AG04449 (cell line): ENCODE results near the gene HOXA4.

Experiments
- CTCF ChIA-PET: fragments of 350-600 bp; formaldehyde crosslinking; extraction: SDS; loops from one replicate; lab custom pipeline; 2021; ENCODE audit warnings: antibody characterized with exemption; lab: Yijun Ruan, JAX
- POLR2A ChIA-PET: fragments of 400-600, 350-600 bp; formaldehyde crosslinking; extraction: SDS; loops from one replicate; lab custom pipeline; 2020; ENCODE audit warnings: antibody characterized with exemption, inconsistent platforms; lab: Yijun Ruan, JAX
- DNase-seq: peaks from one replicate; pipeline ENCODE4 v3.0.0-alpha.2; 2010; ENCODE audit warnings: low read depth, low spot score
- H3K4me3 ChIP-seq: 2 replicates; pipeline ENCODE4 v1.5.1; 2011; ENCODE audit warnings: low read depth, mild to moderate bottlenecking, control low read depth, low read length
- TF ChIP-seq, protein P1 (sequence below): IDR thresholded peaks from one replicate; pipeline ENCODE4 v1.5.1; 2011; ENCODE audit warnings: mild to moderate bottlenecking, moderate library complexity, low read length, control low read depth, inconsistent platforms; ENCODE audit not compliant: insufficient read depth; ENCODE audit errors: missing control alignments

HOXA4 gene

DNA sequence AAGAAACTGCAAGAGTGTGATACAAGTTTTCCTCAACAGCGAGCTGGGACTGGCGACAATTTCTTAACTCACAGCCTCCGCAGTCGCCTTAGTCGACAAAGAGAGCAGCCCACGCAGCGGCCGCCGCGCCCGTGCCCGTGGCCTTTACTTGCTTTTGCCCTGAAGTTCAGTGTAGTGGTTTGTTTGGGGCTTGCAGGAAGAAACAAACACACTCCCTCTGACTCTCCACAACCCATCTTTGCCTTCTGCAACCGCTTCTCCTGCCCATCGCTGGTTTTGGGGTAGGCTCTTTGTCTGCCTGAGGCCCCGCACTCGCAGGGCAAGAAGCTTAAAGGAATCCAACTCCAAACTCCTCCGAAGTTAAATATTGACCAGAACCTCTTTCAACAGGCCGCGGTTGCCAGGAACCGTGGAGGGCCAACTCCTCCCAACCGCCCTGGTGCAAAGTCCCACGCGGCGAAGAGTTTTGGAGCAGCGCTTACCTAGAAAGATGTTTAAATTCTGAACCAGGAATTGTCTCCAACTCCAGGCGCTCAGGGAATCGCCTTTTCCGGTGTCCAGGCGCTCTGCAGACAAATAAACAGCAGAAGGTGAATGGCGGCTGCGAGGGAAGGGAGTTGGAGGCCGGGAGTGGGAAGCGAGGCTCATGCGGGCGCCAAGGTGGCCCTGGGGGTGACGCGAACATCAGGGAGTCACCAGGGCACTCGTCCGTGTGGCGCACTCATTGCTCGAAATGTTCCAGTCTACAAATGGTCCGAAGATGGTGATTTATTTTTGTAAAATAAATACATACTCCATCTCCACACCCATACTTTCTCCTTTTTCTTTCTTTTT is 8.3 kb downstream of the HOXA4 start:
- ChIA-PET CTCF (interaction anchor here (1.2 kb wide), 1 partner anchor 9 kb away, joined by 3 read pairs; the partner anchor contains the start of gene HOXA4), POLR2A (no interaction called here)
- no peak overlapping the region for H3K4me3 ChIP-seq
- no peak for DNase-seq
- TF ChIP-seq, protein P1, sequence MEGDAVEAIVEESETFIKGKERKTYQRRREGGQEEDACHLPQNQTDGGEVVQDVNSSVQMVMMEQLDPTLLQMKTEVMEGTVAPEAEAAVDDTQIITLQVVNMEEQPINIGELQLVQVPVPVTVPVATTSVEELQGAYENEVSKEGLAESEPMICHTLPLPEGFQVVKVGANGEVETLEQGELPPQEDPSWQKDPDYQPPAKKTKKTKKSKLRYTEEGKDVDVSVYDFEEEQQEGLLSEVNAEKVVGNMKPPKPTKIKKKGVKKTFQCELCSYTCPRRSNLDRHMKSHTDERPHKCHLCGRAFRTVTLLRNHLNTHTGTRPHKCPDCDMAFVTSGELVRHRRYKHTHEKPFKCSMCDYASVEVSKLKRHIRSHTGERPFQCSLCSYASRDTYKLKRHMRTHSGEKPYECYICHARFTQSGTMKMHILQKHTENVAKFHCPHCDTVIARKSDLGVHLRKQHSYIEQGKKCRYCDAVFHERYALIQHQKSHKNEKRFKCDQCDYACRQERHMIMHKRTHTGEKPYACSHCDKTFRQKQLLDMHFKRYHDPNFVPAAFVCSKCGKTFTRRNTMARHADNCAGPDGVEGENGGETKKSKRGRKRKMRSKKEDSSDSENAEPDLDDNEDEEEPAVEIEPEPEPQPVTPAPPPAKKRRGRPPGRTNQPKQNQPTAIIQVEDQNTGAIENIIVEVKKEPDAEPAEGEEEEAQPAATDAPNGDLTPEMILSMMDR: no peak

DNA sequence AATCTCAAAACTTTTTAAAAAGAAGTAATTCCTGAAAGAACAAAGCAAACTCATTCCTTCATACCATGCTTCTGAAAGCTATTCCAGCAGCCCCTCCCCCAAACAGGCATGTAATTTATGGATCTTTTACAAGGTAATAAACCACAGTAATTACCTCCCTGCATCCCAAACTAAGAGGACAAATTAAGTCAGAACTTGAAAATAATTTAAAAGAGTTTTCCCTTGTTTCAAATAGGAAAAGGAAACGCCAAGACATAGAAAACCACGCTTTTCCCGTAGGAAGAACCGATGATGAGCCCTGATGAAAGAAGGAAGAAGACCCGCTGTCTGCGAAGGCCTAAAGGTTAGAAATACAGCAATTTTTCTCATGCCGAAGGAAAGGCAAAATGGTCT is 8.9 kb downstream of the HOXA4 start:
- TF ChIP-seq, protein P1: no peak
- ChIA-PET CTCF (interaction anchor here (1.2 kb wide), 1 partner anchor 9 kb away, joined by 3 read pairs; the partner anchor contains the start of gene HOXA4), POLR2A (no interaction called here)
- H3K4me3 ChIP-seq: no peak overlapping the region
- no peak for DNase-seq

DNA sequence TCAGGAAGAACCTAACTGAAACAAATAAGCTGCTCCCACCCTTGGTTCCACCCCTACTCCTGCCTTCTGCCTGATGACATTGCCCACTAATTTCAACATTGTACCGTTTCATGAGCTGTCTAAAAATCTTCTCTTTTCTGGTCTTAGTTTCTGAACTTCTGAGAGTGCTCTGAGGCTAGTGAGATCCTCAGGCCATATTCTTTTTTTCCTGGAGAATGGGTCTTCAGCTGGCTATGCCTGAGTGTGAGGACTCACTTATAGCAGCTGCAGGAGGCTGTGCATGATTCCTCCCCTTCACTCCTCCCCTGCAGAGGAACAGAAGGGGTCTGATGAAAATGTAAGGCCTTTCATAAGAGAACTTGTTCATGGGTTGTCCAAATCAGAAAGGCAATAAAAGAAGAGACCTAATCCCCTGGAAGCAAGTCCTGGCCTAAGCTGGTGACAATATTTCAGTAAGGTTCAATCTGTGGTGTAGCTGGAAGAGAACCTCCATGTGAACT is 11.1 kb downstream of the HOXA4 start:
- ChIA-PET CTCF (interaction anchor here (1.3 kb wide), 1 partner anchor 31 kb away, joined by 3 read pairs; no protein-coding TSS in a partner anchor), POLR2A (no interaction called here)
- DNase-seq: no peak
- TF ChIP-seq, protein P1: no peak
- no peak overlapping the region for H3K4me3 ChIP-seq

DNA sequence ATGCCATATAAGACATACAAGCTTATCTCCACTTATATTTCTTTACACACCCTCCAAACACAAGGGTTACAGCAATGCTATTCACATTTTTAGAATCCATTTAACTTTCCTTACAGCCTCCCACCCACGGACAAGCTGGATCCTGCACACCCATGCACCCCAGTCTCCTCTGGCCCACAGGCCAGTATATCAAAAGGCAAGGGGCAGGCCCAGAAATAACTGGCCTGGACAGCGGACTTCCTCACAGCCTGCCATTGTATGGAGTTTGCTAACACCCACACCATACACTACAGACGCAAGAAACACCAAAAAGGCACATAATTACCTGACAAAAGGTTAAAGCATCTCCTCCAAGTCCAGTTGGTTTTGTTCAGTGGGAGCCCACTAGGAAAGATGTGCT is 12.0 kb downstream of the HOXA4 start:
- no peak overlapping the region for H3K4me3 ChIP-seq
- DNase-seq: no peak
- ChIA-PET CTCF (interaction anchor here (0.9 kb wide), 2 partner anchors 9 to 32 kb away, joined by 4 read pairs; no protein-coding TSS in a partner anchor), POLR2A (no interaction called here)
- TF ChIP-seq, protein P1: no peak

DNA sequence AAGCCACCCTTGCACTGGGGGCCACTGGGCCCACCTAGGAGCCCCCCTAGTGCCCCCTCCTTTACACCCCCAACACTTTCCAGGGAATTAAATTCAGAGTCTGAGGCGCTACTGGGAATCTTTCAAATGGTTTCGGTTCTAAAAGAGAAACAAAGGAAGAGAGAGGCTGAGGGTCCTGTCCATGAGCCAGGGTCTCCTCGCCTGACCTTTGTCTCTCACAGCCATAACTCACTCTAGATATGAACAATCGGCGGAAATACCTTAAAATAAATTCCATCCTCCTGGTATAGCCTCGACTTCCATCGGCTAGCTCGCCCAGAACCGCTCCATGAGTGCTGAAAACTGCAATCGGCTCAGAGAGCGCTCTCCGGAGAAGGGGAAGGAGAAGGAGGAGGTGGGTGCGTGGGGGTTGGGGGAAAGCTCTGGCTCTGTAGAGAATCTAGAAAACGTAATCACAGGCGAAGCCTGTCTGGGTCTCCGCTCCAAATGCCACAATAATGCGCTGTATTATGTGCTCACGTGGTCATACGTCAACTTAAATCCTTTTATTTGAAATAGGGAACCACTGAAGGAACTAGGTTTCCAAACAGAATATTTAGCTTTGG is 12.6 kb downstream of the HOXA4 start:
- no peak overlapping the region for H3K4me3 ChIP-seq
- ChIA-PET CTCF (interaction anchor here (0.9 kb wide), 2 partner anchors 9 to 33 kb away, joined by 4 read pairs; no protein-coding TSS in a partner anchor), POLR2A (no interaction called here)
- TF ChIP-seq, protein P1: no peak
- no peak for DNase-seq
